CD1c-positive myeloid dendritic cell (primary cell): ENCODE results near the gene SLC22A12.

Source experiments
- DNase-seq: peaks from one replicate; pipeline ENCODE4 v3.0.0-alpha.2; 2016; ENCODE audit errors: extremely low spot score

SLC22A12 gene

DNA sequence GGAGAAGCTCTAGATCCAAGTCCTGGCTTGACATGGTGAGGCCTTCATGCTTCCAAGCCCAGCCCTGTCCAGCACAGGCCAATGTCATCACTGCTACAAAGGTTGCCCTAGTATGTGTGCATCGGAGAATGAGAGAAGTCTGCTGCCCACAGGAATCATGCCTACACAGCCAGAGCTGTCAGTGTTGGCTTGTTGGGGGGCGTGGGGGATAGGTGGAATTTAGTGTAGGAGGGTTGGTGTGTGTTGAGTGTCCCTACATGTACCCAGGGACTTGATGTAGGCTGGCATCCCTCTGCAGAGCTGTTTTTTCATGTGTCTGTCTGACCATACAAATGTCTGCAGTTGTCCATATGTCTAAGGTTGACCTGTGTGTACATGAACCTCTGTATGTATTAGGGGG, 37.6 kb downstream of the SLC22A12 start:
- no peak for DNase-seq

DNA sequence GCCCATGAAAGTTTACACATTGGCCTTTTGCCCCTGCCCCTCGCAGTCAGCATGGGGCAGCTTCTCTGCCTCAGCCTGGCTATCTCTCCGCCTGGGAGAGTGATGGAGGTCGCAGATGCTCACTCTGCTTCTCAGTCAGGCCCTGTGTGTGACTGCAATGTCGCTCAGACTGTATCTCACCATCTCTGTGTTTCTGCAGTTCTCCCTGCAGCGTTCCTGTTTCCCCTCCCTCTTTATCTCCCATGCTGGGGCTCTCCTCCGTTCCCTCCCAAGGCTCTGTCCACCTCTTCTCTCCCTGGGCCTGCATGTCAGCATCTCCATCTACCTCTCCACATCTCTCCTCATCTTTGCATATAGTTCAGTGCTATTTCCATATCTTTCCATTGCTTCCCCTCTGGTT, 38.1 kb downstream of the SLC22A12 start:
- no peak for DNase-seq

DNA sequence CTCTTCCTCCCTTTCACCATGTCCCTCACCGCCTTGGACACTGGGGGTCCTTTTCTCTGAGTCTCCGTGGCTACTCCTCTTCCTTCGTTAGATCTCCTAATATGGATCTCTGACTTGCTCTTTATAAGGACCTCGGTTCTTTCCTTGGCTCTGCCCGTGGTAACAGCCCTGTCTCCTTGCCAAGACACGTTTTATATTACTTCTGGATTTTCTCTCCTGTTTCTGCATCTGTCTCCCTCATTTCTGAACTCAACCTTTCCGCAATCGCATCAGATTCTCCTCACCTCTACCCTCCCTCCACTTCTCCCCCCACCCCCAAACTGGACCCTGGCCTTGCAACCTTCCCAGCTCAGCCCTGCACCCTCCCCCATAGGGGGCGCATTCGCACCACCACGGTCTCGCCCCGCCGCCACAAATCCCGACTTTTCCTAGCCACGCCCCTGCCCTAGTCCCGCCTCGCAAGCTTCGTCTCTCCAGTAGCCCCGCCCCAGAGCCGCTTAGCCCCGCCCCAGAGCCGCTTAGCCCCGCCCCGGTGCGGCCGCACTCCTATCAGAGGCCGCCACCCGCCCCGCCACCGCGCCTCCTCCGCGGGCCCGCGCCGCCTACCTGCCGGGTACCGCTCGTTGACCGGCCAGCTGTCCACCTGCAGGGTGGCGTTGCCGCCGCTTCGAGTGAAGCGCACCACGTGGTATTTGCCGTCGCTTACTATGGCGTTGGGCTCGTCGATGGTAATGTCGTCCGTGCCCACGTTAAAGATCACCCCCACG, 39.0 kb downstream of the SLC22A12 start:
- no peak for DNase-seq

DNA sequence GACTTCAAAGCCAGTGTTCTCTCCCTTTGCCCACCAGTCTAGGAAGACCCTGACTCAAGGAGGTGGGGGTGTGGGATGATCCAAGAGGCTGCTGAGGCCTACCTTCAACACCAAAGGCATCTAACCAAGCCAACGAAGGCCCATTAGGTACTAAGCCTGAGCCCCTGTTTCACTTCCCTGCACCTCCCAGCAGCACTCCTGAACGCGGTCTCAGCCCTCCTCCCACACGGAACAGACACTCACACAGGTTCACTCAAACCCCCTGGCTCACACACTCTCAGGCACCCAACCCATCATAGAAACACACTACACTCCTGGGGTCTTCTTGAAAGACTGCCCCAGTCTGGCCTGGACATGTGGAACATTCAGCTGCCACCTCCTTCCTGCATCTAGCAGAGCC, 40.7 kb downstream of the SLC22A12 start:
- no peak for DNase-seq

DNA sequence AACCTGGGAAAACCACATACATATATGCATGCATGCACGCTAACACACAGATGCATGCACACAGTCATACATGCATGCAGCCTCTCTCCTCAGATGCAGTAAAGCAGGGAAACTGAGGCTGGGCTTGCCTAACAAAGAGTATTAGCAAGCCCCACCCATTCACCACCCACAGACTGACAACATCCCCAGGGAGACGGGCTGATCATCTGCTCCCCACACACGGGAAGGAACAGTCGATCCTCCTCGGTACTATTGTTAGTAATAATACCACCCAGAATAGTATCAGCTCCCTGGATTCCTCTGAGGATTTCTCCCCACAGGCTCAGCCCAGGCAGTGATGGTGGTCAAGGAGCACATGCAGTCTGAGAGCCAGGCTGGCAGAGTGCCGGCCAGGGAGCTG, 41.2 kb downstream of the SLC22A12 start:
- DNase-seq = no peak

DNA sequence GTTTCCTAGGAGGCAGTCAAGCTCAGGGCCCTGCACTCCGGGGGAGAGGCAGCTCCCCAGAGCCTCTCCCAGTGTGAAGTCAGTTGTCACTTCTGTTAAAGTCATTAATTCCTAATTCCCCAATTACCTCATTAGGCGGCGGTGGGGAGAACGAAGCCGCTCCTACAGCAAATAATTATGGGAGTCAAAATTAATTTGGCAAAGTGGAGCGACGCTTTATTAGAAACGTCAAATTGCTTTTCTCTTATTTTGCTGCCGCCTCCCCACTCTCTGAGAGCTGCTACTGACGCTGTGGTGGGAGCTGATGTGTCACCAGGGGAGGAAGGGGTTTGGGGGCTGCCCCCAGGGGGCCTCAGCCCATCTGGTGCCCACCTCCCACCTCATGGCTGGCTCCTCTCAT, 41.6 kb downstream of the SLC22A12 start:
- no peak for DNase-seq

DNA sequence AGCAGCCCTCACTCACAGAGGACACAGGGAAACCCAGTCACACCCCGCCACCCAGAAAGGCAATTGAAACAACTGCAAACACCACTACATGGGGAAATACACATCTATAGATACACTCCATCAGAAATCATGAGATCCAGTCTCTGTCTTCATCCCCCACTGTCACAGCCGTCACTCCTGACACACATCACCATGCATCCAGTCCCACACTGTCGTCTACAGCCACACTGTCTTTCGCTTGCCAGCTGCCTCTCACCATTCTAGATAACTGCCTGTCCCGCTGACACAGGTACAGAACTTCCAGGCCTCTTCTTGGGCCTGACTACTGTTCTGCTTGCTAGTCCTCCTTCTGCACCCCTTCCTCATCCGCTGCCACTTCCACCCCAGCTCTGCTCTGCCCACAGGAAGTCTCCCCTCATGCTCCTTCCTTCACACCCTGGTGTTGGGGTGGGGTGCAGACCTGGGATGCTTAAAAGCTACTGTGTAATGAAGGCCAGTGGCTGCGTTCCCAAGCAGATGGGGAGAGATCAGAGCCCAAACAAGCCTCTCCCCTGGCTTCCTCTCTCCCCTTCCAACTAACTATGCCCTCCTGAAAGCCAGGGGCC, 42.6 kb downstream of the SLC22A12 start:
- no peak for DNase-seq

DNA sequence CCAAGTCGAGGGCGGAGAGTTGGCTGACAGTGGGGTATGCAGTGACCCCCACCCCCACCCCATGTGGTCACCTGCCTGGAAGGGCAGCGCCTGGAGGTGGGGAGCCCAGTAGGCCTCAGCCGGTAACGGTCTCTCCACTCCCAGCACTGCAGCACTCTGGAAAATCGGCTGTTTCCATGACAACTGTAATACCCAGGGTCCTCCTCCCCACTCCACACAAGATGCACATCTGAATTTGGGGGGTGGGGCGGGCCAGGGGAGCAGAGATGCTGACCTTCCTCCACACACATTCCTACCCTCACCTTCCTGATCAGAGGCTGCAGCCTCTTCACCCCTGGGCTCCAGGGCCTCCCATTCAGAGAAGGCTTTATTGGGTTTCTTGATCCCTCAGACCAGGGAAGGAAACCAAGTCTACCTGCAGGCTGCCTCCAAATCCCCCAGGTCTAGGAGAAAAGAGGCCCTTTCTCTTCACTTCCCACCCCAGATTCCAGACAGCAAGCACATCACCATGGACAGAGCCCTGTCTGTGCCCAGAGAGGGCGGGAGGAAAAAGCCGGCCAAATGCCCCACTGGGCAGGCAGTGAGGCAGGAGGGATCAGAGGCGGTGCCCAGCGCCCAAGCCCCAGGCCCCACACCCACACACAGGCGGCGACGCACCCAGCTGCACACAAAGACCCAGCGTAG, 46.5 kb downstream of the SLC22A12 start:
- no peak for DNase-seq

DNA sequence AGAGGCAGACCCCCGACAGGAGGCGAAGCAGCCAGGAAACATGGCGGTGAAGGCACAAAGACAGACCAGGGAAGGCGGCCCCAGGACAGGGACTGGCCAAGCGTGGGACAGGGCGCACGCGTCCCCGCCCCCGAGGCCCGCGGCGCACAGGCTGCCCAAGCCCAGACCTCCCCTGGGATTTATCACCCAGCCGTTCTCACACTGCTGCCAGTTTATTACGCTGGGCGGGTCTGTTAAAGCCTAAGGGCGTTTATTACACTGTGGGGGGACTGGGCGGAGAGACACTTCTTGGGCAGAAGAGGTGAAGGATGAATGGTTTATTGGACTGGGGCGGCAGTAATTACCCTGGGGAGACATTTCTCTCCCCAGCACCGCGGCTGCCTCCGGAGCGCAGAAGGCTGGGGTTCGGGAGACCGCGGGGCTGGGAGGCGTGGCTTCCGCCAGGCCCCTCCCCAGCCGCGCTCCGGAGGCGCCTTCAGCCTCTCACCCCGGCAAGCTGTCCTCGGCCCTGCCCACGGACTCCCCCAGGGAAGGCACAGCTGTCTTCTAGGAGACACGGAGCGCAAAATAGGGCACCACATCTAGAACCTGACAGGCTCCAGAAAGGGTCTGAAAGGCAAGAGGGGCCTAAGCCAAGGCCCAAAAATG, 47.1 kb downstream of the SLC22A12 start:
- no peak for DNase-seq

DNA sequence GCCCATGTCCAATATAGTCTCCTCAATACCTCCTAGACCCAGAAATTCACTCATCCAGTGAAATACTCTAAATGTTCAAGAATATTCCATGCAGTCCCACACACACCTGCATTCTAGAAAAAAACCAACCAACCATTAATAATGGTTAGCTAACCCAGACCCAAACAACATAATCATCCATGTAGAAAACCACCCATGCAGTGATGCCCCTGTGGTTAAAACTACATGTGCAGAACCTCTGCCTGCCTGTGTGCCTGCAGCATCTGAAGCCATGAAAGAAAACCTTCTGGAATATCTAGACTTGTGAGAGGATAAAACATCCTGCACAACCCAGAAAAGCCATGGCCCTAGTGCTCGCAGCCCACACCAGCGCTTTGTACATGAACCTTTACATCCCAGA, 47.8 kb downstream of the SLC22A12 start:
- no peak for DNase-seq

DNA sequence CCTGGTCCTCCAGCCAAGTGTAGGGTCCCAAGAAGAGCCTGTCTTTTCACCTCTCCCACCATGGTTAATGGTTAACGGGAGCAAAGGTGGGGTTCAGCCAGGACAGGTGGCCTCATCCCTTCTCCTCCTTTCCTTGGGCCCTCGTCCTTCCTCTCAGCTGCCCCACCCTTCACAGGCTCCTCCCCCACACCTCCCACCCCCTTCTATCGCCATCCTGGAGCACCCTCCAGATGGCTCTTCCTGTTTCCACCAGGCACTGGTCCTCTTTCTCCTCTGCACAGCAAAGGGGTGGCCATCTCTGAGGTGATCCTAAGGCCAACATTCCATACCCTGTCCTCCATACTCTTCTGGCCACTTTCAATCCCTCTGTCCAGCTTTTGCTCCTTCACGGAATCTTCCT, 48.9 kb downstream of the SLC22A12 start:
- DNase-seq = no peak

DNA sequence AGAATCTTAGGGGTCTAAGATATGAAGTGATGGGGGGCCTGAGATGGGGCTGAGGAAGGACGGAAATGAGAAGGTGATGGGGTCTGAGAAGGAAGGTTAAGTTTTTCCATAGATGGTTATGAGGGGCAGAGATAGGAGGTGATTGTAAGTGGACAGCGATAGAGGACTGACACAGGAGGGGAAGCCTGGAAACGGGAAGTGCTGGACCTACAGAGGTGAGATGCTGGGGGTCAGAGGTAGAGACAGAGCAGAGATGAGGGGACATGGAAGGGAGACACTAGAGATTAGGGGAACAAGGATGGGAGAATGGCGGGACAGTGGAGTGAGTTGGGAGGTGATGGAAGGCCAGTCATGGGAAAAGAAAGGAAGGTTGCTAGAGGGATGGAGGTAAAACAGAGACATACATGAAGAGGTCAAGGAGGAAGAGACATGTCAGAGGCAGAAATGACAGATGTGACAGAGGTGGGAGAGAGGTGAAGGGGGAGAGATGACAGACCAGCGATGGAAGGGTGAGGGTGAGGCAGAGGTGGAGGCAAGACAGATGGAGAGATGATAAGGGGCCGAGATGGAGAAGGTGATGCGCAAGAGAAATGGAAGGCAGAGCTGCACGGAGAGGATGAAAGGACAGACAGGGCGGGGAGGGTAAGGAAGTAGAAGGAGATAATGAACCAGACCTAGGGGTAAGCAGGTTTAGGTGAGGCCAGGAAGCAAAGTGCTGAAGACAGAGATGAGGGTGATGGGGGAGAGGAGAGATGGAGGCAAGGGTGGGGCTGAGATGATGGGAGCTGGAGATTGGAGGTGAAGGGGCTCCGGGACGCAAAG, 50.8 kb downstream of the SLC22A12 start:
- no peak for DNase-seq

DNA sequence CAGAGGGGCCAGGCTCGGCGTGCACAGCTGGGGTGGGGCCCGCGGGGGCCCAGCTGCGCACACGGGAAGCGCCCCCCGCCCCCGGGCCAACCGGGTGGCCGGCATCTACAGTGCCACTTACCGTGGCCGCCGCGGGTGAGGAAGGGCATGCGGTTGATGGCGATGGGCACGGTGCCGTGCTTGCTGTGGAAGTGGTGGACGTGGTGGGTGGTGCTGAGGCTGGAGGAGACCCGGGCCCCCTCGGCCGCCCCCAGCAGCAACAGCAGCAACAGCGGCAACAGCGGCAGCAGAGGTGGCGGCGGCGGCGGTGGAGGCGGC, 51.4 kb downstream of the SLC22A12 start:
- no peak for DNase-seq

DNA sequence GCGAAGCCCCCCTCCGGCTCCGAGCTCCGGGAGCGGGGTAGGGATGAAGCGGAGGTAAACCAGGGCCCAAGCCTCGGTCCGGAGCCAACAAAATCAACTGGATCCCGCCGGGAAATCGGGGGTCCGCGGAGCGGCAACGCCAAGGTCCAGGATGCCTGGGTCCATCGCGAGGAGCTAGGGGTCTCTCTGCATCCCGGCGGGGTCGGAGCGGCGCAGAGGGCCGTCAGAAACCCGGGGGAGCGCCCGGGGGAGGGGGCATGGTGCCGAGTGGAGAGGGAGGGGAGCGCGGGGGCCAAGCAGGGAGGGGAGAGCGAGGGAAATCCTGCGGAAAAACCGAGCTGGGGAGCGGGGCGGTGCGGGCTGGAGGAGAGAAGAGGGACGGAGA, 51.8 kb downstream of the SLC22A12 start:
- no peak for DNase-seq

DNA sequence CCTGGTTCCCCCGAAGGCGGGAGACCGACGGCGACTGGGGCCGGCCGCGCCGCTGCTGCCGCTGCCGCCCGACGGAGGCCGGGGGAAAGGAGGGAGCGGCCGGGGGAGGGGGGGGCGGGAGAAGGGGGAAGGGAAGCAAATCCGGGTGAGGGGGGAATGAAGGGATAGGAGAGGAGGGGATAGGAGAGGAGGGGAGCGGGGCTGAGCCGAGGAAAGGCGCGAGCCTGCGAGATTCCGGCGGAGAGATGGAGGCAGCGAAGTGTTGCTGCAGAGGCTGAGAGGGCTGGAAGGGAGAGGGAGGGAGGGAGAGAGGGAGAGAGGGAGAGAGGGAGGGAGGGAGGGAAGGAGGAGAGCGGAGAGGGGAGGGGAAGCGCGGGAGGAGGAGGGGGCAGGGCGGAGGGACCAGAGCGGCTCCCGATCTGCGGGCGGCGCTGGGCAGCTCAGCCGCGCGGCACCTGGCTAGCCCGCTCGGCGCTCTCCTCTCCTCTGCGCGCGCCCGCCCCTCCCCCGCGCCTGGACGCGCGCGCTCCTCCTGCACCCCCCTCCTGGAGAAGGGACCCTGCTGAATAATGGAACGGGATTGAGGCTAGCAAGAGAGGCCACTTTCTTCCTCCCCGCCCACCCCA, 52.3 kb downstream of the SLC22A12 start:
- DNase-seq = no peak

DNA sequence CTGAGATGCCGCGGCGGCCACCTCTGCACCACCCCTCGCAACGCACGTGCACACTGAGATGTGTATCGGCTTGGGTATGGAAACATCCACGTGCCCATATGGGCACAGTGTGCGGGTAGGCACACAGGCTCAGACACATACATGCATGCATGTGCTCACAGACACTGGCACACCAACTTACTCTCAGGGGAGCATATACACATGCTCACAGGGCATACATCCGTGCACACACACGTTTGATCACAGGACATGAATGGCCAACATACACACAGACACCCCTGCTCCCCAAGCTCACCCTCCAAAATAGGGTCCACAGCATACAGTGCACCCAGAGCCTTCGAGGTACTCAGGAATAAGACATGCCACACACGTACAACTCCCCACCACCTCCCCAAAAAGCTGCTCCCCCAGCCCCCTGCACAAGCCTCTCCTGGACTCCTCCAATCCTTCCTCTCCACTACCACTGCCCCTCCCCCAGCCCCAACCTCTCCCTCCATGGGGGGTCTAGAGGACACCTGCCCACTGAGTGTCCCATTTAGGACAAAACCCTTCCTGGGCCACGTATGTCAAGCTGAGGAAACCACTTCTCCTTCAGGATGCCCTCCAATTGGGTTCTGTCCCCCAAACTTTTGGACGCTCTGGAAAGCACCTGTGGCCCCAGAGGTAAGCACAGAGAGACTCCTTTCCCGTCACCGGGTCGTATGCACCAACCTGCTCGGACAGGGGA, 53.1 kb downstream of the SLC22A12 start:
- DNase-seq = no peak

DNA sequence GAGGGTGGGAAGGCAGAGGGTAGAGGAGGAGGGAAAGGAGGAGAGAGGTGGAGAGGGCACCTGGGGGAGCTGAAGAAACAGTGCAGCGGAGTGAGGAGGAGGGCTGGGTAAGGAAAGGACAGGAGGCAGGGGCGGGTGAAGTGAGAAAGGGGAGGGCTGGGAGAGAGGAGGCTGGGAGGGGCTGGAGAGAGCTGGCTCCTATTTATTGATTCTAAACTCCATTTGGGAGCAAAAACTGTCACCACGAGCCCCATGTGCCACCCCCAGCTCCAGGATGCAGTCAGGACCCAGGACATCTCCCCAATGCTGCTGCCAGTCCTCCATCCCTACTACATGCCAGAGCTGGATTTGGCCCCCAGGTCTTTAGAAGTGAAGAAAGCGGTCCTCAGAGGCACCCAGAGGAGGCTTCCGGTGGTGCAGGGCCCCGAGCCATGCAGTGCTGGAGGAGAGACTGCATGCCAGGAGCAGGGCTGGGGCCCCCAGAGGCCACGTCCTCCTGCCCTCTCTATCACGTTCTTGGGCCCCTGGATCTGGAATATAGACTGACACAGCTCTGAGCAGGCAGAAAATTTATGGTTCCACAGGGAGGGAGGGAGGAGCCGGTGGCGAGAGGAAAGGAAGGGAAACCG, 53.7 kb downstream of the SLC22A12 start:
- DNase-seq = no peak

DNA sequence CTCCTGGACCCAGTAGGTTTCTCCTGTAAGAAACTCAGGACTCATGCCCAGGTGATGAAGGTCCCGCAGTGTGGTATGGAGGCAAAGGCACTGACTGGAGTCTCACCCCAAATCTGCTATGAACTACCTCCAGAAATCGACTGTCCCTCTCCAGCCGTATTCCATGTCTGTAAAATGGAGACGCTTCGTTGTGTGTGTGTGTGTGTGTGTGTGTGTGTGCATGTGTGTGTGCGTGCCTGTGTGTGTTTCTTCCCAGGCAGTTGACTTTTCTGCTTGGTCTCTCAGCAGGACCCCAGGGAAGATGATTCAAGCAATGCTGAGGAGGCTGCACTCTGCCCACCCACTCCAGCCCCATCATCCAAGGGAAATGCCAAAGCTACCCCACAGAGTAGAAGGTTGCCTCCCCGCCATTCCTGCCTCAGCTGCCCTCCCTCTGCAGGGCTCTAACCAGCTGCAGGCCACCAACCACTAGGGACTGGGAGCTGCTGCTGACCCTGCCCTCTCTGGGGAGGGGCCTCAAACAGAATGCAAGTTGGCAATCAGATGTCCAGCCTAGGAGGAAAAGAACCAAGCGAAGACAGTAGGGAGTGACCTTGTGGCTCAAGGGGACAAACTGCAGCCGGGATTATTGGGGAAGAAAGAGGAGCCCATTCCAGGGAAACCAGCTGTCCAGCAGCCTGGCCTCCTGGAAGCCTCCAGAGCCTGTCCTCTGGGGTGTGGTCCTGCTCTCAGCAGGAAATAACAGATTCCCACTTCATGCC, 56.2 kb downstream of the SLC22A12 start:
- DNase-seq = no peak

DNA sequence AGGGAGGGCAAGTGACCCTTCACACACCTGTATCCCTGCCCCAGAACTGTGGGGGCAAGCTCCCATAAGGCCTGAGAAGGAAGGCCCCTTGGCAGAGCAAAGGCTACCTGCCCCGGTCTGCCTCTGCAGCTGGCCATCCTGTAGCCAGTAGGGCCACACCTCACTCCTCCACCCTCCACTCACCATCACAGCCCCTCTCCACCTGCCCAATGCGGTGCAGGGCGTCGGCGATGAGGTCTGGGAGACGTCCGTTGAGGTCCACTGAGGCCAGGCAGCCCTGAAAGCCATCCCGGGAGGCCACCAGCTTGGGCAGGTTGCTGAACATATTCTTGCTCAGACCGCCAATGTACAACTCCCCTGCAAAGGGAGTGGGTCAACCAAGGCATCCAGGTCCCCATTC, 57.5 kb downstream of the SLC22A12 start:
- no peak for DNase-seq

DNA sequence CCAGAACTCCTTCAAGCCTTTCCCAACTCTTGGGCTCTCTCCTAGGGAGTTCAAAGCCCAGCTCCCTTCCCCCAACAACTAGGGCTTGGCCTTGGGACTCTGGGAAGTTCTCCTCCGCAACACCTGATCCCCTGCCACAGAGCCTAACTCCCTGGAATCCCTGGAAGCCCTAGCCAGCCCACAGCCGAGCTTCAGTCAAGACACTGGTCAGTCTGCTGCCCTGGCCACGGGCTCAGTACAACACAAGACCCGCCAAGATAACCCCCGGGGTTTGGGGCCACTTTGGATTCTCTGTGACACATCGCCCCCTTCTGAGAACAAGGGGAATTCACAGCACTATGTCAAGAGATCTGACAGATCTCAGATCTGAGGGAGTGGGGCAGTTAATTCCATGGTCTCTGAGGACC, 58.3 kb downstream of the SLC22A12 start:
- no peak for DNase-seq
